Activated CD8-positive, alpha-beta memory T cell treated with anti-CD3 and anti-CD28 coated beads, Interleukin-2, amount 50 U/mL, for 24 hours (primary cell): ENCODE results near the gene PAQR5.
"Not testable (repeated sequence)": the region's sequence is repeated elsewhere in the genome, so short reads cannot be mapped to it uniquely, and the experiment has no call there.

ENCODE experiments used
- DNase-seq: peaks from one replicate; pipeline ENCODE4 v3.0.0-alpha.2; 2020; ENCODE audit errors: extremely low read depth

Gene PAQR5

DNA sequence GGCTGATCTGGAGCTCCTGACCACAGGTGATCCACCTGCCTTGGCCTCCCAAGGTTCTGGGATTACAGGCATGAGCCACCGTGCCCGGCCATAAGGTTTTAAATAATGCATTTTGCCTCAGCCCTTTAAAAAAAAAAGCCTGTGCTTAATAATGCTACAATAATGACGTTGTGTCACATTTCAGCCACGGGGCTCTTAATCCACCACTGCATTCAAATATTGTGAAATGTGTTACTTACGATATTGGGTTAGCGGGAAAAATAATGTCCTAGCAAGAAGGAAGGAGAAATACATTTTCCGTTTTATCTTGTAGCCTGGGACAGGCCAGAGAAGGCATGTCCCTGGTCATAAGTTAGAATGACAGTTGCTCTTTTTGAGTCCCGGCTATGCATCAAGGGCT lies 17.6 kb downstream of the PAQR5 start:
- no peak for DNase-seq

DNA sequence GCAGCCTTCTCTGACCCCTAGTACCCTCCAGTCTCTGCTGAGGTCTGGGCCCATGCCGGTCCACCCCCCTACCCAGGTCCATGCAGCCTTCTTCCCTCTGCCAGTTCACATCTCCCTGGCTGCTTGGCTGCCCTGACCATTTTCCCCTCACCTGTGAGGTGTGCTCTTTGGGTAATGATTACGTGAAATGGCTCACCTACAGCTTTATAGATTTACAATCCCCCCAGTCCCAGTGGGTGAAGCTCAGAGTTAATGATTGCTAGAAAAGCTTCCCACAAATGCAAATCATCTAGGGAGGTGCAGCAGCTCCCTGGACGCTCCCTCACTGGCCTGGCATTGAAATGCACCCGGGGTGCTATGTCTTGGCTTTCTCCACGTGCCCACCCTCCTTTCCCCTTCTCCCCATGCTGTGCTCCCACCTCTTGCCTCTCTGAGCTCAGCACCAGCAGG lies 18.7 kb downstream of the PAQR5 start:
- no peak for DNase-seq

DNA sequence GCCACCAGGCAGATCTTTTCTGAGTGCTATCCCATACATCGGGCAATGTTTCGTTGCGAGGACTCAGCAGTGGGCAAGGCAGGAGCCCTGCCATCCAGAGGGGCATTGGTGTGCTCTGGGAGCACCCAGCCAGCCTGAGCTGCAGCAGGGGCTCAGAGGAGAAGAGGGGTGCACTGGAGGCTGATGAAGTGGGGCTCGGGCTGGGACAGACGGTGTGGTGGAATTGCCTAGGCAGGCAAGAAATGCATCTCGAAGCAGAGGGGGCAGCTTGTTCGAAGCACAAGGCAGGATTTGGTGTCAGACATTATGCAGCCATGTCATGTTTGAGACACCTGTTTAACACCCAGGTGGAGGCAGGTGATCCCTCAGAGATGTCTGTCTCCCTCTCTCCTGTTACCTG lies 19.3 kb downstream of the PAQR5 start:
- DNase-seq, result no peak

DNA sequence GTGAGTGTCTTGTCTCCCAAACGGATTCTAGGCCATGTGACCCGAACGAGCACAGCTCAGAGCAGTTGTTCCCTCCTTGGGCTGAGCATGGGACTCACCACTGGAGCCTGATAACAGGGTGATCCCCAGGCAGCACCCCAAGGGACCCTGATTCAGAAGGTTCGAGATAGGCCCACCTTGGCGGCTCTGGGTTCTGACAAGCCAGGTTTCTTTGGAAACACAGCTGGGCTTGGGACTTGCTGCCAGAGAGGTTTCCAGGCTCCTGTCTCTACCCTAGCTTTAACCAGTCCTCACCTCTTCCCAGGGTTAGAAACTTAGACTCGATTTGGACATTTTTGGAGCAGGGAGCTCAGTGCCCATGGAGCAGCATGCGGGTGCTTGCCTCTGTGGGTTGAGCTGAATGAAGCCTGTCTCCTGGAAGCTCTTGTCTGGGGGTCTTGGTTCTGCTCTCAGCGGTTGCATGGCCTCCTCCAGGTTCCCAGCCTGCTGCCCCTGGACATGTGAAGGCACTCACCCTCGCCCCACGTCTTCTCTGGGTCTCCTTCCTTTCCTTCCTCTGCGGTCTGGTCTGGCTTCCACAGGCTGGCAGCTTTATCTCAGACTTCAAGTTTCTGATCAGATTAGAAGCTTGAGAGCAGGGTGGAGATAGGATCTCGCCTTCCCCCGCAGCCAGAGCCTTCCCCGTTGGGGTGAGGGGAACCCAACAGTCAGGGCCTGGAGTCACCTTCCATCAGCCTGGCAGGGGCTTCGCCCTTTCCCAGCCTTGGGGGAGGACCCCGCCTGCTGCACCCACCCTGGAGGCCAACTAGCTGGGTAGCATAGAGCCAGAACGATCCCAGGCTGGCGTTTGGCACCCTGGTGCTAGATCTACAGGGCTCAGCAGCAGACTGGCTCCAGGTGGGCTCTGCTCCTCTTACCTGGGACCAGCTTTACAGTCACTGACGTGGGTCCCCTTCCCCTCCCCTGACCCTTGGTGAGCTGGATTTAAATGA lies 21.0 kb downstream of the PAQR5 start:
- DNase-seq, result no peak

DNA sequence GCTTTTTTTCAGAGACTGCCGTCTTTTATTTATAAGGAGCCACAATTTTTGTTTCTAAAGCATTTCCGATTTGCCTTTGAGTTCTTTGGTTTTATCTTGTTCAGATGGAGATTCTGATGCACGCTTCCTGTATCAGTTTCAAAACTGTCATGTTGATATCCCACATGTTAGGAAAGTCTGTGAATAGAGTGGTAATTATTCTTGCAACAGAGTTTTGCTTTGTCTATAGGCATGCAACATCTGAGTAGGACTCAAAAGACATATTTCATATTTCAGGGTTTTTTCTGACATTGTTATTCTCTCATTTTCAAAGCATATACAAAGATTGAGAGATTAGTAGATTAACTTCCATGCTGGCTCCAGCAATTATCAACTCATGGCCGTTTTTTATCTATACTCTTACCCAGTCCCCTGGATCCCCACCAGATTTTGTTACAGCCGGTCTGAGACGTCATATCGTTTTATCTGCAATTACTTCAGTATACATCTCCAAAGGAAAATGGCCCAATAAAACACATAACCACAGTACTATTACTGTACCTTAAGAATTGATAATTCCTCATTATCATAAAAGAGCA lies 22.4 kb downstream of the PAQR5 start:
- DNase-seq, result no peak

DNA sequence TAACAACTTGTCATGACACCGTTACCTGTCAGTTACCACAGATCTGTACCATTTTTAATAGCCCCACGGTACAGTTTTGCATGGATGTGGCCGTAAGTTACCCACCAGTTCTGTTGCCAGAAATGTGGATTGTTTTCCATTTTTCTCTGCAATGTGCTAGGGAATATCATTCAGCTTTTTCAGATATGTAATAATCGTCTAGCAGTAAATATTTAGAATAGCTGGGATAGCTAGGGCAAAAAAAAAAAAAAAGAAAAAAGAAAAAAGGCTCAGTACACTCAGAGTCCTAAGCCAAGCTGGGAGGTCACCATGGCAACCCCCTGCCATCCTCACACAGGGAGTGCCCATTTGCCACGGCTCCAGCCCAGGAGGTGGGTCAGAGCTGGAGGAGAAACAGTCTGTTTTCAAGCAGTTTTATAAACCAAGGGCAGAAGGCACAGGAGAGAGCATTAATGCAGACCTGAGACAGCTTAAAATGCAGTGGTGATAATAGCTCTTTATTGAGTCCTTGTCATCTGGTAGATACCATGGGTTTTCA lies 25.2 kb downstream of the PAQR5 start:
- DNase-seq, result no peak

DNA sequence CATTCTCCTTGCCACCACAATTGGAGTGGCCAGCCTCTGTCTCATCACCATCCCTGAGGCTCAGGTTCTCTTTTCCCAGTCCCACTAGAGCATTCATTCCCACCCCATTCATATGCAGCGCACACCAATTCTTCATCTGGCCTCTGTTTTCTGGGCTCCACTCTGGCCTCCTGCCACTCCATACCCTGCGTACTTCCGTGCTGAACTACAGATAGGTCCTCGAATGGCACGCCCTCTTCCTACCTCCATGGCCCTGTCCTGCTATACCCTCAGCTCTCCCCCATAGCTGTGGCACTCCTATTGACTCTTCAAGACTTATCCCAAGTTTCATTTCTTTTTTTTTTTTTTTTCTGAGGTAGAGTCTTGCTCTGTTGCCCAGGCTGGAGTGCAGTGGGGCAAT lies 25.9 kb downstream of the PAQR5 start:
- DNase-seq, result no peak

DNA sequence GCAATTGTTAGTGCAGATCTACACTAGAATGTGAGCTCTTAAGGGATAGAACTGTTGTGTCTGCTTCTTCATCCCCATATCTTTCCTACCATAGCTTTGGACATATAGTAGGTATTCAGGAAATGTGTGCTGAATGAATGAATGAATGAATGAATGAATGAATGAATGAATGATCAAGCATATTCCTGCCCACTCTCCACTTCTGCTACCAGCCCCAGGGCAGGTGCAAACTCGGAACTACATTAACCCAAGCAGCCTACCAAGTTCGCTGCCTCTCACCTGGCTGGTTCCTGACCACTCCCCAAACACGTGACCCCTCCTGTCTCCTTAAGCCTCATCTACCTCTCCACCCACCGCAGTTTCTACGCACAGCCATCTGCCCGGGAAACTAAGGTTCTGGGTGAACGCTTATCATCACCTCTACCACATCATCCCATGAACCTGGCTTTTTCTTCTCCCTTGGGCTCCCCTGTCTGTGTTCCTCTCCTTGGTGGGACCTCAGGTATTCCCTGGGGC lies 26.8 kb downstream of the PAQR5 start:
- no peak for DNase-seq

DNA sequence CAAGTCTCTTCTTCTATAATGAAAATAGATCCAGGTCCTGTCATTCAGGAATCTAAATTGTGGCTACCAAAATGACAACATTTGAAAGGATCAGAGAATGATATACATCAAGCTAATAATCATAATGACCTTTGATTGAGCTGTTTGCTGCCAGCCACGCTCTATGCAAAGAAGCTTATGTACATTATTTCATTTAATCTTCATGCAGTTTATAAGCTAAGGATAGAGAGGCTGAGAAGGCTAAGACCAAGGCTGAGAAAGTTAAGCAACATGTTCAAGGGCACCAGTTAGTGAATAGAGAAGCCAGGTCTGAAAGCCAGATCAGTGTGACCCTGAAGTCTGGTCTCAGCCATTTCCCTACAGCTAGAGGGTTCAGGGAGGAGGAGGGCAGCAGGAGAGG lies 29.4 kb downstream of the PAQR5 start:
- DNase-seq, result no peak

DNA sequence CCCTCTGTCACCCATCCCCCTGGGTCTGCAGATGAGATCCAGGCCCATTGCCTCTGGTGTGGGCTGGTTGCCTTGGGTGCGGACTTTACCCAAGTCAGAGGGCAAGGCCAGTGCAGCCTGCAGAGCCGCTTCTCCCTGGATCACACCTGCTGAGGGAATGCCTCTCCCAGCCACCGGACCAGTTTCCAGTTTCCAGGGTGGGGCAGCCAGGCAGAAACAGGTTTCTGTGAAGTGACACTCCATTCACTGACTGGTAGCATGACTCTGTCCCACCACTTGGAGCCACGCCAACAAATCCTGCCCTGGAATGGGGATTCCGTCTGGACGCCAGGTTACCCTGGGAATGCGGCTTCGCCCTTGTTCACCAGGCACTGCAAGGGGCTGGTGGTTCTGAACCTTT lies 30.0 kb downstream of the PAQR5 start:
- DNase-seq, result no peak

DNA sequence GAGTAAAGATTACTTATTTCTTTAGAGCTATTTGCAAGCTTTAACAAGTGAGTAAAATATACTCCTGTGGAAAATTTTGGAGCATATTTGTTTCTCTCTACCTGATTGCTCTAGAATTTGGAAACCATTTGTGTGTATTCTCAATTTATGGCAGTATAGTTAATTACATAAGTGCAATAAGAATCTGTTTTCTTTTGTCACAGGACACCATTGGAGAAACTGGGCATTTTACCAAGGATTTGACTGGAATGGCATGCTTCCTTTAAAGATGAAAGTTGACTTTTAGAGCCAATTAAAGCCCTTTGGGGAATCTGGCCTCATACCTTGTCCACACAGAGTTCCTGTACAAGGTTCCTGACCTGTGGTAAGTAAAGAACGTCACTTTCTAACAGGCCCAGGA lies 38.4 kb downstream of the PAQR5 start:
- DNase-seq, result no peak

DNA sequence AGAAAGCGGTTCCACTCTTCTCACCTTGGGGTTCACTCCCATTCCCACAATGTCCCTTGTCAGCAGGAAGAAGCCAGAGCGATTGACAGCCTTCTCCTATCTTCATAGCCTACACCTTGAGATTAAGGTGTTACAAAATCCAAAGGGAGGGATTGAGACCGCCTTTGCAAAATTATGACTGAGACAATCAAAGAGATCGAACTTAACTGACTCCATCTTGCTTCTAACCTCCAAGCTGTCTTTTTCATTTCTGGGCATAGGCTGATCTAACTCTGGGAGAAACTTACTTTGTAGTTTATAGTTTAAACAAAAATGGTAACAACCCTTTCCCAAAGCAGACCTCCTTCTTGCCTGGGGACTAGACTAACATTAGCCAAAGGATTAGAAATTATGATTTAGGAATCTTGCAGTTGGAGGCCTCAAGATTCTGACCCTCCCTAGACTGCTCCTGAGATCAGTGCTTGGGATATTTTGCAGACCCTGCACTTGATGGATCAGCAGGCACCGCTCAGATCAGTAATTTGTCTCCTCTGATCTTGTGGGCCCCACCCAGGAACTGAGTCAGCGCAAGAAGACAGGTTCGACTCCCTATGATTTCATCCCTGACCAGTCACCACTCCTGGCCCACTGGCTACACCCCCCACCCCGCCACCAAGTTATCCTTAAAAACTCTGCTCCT lies 40.0 kb downstream of the PAQR5 start:
- DNase-seq, result no peak

DNA sequence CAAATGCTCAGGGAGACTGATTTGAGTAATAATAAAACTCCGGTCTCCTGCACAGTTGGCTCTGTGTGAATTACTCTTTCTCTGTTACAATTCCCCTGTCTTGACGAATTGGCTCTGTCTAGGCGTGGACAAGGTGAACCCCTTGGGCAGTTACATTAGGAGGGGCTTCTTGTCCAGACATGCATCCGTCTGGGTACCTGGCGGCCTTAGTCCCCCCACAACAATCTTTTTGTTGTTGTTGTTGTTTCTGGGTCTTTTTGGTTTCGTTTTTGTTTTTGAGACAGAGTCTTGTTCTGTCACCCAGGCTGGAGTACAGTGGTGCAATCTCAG lies 40.5 kb downstream of the PAQR5 start:
- DNase-seq, result not testable (repeated sequence)

DNA sequence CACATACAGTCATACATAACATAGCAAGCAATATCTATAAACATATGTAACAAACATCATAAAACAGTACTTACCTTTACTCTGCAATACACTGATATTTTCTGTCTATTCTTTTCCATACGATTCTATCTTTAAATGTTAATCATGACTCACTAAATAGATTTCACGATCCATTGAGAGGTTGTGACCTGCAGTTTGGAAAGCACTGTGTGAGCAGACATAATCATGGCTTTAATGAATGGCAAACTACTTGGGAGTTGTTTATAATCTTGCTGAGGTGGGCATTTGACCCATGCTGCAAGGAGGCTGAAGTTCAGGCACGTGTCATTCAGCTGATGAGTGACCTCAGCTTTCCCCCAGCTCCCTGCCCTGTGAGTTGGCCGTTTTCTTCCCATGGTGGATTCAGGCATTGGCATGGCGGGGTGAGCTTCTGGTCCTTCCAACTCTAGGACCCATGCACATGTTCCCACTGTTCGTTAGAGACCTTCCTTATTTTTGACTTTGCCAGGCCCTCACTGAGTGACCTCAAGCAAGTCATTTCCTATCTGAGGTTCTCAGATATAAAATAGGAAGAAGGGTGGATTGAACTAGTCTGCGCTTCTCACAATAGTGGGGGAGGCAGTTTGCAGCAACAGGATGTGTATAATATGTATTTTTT lies 41.7 kb downstream of the PAQR5 start:
- DNase-seq, result no peak

DNA sequence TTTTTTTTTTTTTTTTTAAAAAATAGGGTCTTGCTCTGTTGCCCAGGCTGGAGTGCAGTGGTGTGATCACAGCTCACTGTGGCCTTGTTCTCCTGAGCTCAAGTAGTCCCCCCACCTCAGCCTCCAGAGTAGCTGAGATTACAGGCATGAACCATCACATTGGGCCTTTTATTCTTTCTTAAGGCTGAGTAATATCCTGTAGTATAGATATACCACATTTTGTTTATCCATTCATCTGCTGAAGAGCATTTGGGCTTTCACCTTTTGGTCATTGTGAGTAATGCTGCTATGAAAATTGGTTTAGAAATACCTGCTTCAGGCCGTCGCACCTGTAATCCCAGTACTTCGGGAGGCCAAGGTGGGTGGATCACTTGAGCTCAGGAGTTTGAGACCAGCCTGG lies 42.6 kb downstream of the PAQR5 start:
- DNase-seq, result no peak

DNA sequence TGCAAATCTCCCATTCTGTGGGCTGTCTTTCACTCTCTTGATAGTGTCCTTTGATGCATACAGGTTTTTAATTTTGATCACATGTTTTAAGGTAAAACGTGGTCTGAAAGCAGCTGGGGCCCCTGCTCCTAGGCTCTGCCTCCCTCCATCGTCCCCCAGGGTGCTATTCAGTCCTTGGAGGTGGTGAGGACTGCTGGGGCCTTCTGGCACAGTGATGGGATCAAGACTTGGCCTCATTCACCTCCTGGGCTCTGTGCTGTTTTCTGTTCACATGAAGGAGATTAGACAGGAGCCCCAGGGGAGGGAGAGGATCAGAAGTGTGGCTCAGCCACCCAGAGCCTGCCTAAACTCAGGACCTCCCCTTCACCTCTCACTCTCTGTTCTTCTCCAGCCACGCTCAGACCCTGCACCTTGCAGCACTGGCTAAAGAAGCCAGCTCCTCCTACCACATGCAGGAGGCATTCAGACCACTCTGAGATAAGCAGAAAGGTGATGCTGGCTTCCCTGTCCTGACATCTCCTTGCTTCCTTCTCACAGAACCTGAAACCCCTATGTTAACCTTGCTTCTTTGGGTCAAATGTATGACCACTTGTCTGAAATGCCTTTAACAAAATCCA lies 43.9 kb downstream of the PAQR5 start:
- no peak for DNase-seq

DNA sequence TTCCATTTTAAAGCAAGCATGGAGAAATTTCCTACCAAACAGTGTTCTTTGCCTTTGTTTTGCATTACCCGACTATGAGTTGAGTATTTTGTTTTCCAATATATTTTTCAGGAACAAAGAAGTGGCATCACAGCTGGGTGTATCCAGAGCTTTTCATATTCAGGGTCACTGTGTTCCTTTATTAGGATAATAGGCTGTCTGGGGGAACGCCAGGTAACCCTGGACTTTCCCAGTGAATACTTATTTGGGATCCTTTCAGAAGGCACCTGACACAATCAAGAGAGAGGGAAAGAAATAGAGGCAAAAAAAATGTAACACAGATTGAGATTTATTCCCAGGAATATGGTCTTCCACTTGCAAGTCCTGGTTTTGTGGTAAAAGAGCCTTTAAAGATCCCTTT lies 44.4 kb downstream of the PAQR5 start:
- DNase-seq, result no peak

DNA sequence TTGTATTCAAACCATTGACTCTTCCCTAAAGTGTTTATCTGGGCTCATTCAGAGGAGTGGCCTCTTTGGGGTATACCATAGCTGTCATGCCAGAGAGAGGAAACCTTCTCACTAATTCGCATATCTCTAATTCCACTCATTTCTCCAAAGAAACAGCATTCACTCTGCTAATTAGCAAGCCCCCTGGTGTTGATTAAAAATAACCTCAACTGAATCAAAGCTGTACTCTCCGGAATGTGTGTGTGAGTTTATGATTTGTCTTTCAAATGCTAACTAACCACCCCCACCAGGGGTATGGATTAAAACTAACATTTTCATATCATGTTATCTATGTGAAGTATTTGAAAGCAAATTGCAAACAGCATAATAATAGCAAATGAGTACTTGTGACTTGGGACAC lies 45.5 kb downstream of the PAQR5 start:
- no peak for DNase-seq

DNA sequence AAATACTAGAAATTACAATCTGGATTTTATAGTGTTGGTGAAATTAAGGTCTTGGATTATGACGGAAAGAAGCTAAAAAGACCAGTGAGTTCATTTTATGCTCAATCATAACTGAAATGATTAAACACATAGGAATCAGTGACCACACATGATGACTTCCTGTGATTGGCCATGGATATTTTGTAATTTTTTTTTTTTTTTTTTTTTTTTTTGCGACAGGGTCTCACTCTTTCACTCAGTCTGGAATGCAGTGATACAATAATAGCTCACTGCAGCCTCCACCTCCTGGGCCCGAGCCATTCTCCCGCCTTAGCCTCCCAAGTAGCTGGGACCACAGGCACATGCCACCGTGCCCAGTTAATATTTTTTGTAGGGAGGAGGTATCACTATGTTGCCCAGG lies 47.4 kb downstream of the PAQR5 start:
- no peak for DNase-seq

DNA sequence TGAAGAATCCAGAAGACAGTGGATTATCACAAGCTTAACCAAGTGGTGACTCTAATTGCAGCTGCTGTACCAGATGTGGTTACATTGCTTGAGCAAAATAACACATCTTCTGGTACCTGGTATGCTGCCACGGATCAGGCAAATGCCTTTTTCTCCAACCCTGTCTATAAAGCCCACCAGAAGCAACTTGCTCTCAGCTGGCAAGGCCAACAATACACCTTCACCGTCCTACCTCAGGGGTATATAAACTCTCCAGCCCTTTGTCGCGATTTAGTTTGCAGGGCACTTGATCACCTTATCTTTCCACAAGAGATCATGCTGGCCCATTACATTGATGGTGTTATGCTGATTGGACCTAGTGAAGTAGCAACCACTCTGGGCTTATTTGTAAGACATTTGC lies 52.6 kb downstream of the PAQR5 start:
- DNase-seq, result no peak

DNA sequence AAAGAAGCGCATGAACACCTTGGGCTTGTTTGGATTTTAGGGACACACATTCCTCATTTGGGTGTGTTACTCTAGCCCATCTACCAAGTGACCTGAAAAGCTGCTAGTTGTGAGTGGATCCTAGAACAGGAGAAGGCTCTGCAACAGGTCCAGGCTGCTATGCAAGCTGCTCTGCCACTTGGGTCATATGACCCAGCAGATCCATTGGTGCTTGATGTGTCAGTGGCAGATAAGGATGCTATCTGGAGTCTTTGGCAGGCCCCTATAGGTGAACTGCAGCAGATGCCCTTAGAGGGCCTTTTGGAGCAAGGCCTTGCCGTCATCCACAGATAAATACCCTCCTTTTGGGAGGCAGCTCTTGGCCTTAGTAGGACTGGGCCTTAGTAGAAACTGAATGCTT lies 53.2 kb downstream of the PAQR5 start:
- DNase-seq, result no peak
